NCI-H446 treated with DMSO at 0.1 percent for 48 hours (cell line): ENCODE data around the gene ELN.
"Not testable (repeated sequence)": the region's sequence is repeated elsewhere in the genome, so short reads cannot be mapped to it uniquely, and the experiment has no call there.

ENCODE experiments used
- DNase-seq: peaks from one replicate; lab custom pipeline; 2025; lab: John Stamatoyannopoulos, UW

ELN gene

DNA sequence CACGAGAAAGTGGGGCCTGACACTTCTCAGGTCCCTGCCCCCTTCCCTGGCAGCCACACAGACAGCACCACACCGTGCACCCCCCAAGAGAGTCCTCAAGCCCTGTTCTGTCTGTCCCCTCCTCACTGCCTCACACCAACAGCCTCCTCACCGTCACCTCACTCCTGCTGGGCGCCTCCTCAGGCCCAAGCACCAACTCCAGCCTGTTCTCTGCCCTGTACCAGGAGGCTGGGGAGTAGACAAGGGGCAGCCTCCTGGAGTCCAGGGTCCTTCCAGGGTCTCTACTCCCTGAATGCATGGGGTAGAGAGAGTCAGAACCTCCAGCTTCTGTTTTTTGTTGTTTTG is 26.9 kb upstream of the ELN start:
- no peak for DNase-seq

DNA sequence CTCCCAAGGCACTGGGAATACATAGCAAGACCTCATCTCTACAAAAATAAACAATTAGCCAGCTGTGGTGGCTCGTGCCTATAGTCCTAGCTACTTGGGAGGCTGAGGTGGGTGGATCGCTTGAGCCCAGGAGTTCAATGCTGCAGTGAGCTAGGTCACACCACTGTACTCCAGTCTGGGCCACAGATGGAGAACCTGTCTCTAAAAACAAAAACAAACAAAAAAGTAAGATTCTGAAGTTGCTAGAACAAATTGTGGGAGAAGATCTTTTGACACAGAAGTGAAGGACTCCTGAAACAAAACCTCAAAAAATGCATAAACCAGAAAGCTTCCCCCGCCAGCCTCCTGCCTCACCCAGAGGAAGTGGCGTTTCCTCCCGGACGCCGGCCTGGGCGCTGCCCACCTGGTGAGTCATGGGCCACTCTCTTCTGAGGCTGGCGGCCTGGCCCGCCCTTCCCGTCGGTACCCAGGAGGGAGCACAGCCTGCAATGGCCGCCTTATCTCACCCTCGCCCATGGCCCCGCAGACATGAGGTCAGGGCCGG is 25.4 kb upstream of the ELN start:
- DNase-seq: no peak

DNA sequence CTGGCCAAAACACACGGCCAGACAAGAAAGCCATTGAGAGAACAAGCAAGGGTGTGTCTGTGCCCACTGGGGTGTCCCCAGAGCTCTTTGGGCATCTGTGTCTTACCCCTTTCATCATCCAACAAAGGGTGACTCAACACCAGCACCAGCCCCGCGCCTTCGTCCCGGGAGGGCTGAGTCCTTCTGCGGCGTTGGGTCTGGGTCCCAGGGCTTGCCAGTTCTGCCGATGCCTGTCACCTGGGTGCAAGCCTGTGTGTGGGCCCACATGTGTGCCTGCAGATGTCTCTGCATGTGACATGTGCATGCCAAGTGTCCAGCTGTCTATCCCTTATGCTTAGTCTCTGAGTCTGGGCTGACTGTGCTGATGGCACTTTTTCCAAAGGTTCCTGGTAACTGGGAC is 24.4 kb upstream of the ELN start:
- DNase-seq: no peak

DNA sequence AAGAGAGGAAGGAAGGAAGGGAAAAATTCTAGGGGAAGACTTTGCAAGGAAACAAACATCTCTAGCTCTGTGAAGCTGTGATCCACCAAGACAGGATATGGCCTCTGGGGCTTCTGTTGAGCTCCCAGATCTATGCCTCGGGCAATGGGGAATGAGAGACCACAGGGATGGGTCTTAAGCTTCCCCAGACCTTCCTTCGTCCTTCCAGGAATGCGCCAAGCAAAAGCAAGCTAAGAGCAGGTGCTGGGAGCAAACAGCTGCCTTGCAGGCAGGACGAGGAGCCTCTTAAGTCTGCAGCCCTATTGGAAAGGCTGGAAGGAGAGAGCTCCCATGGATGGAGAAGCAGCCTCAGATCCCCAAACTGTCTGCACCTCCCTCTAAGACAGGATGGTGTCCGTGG is 21.9 kb upstream of the ELN start:
- DNase-seq: no peak

- DNase-seq: peak; percentile 65
These were observed 21.3 kb upstream of the ELN start for GRCh38 chr7:74006451-74007241.

DNA sequence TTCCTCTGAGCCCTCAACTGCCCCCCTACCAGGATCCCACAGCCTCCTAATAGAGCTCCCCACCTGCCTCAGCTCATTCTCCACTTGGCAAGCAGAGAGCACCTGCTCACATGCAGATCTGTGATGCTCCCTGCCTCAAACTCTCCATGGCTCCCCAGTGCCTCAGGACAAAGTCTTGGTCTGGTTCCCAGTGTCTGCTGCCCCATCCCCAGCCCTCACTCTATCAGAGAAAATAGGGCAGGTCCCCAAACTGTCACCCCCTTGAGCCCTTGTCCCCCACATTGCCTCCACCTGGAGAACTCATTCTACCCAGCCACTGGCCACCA is 20.8 kb upstream of the ELN start:
- no peak for DNase-seq

DNA sequence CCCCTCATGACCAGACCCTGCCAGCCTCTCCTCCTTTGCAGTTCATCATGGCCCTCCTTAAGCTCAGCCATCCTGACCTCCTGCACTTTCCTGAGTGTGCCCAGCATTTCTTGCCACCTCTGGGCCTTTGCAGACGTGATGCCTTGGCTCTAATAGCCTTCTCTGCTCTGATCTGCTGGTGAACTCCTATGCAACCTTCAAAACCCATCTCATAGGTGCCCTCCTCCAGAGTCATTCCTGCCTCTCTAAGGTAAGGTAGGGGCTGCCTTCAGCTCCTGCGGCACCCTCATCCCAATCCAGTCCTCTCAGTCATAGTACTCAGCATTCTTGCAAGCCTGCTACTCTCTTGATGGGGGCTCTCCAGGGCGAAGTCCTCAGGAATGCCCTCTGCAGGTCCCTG is 19.3 kb upstream of the ELN start:
- no peak for DNase-seq

DNA sequence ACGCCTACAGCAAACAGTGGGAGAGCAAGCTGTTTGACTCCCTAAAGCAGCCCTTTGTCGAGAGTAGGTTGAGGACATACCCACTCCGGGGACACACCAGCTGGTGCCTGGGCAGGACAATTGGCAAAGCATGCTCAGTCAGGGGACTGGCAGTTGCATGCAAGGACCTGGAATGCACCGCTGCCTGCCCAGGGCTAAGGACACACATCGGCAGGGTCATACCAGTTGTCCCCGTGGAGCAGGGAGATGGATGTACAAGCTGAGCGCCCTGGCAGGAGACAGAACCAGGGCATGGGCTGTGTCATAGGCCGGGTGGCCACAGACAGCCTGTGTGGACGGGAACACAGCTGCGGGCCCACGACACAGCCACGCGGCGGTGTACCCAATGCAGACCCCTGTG is 18.3 kb upstream of the ELN start:
- no peak for DNase-seq

DNA sequence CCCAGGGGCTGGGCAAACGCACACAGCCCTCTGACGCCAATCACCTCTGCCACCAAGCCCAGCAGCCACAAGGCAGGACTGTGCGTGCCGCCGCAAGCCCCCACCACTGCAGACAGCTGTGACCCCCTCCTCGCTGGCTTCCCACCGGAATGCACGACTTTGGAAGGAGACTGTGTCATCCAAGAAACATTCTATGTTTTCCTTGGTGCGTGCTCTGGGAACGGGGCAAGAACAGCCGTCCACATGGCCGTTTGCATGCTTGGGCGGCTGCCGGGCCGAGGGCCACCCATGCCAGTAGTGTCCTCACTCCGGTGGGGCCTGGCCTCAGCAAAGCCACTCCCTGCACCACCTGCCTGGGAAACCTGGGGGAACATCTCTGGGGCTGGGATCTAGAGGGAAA is 17.6 kb upstream of the ELN start:
- DNase-seq: no peak

DNA sequence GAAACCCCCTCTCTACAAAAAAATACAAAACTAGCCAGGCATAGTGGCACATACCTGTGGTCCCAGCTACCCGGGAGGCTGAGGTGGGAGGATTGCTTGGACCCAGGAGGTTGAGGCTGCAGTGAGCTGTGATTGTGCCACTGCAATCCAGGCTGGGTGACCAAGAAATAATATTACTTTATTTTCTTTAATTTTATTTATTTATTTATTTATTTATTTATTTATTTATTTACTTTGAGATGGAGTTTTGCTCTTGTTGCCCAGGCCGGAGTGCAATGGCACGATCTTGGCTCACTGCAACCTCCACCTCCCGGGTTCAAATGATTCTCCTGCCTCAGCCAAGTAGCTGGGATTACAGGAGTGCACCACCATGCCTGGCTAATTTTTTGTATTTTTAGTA is 16.6 kb upstream of the ELN start:
- not testable (repeated sequence) for DNase-seq

GRCh38 chr7:74012842-74013249 is 15.1 kb upstream of the ELN start:
- no peak for DNase-seq

DNA sequence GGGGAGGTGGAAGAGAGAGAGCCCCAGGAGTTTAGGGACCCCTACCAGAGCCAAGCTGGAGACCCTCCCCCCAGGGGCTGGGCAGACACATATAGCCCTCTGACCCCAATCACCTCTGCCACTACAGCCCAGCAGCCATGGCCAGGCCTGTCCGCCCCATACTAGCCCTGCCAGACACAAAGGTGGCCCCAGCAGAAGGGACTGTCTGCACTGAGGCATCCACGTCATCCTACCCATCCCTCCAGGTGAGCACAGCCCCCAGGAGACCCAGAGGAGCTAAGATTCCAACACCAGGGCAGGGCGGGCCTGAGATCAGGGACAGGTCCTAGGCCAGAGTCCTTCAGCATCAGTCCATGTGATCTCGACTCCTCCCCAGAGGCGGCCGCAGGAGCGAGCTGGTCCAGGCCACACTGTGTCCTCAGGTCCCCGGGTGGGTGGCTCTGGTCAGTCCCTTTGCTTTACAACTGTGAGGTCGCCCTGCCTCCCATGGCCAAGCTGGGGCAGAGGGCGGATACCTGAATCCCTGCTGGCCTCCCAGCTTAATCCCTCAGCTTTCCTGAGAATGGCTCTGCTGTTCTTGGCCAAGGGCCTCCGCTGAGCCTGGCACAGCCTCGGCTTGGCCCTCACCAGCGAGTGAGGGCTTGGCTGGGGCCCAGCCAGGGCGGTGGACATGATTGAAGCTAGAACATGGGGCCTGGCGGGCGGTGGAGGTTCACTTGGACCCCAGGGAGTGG is 14.3 kb upstream of the ELN start:
- peak; percentile 20 for DNase-seq

- no peak for DNase-seq
These were observed 13.0 kb upstream of the ELN start for GRCh38 chr7:74014931-74015330.

DNA sequence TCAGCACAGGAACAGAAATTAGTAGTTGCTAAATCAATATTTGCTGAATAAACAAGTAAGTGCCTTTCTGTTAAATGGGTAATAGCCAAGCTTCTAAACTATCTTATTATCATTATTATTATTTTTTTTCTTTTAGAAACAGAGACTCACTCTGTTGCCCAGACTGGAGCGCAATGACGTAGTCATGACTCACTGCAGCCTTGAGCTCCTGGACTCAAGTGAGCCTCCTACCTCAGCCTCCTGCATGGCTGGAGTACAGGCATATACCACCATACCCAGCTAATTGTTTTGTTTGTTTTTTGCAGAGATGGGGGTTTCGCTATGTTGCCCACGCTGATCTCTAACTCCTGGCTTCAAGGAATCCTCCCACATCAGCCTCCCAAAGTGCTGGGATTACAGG is 12.3 kb upstream of the ELN start:
- no peak for DNase-seq

DNA sequence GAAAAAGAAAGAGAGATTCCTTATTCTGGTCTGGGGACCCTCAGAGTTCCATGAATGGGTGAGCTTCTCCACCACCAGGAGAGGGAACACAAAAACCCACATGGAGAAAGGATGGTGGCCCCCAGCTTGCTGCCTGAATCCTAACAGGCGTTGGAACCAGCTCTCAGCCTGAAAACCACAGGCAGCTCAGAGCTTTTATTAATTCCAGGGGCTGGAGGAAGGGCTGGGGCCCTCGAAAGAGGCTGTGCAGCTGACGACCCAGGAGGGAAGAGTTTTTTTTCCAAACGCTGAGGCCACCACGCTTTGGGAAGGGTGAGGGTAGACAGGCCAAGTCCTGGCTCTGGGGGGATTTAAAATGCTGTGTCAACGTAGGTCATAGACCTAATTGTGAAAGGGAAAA is 10.8 kb upstream of the ELN start:
- DNase-seq: no peak

GRCh38 chr7:74018246-74018895 is 9.6 kb upstream of the ELN start:
- DNase-seq: no peak

GRCh38 chr7:74019149-74019548 is 8.8 kb upstream of the ELN start:
- no peak for DNase-seq

- DNase-seq: no peak
These were observed 7.6 kb upstream of the ELN start for GRCh38 chr7:74020390-74020789.

DNA sequence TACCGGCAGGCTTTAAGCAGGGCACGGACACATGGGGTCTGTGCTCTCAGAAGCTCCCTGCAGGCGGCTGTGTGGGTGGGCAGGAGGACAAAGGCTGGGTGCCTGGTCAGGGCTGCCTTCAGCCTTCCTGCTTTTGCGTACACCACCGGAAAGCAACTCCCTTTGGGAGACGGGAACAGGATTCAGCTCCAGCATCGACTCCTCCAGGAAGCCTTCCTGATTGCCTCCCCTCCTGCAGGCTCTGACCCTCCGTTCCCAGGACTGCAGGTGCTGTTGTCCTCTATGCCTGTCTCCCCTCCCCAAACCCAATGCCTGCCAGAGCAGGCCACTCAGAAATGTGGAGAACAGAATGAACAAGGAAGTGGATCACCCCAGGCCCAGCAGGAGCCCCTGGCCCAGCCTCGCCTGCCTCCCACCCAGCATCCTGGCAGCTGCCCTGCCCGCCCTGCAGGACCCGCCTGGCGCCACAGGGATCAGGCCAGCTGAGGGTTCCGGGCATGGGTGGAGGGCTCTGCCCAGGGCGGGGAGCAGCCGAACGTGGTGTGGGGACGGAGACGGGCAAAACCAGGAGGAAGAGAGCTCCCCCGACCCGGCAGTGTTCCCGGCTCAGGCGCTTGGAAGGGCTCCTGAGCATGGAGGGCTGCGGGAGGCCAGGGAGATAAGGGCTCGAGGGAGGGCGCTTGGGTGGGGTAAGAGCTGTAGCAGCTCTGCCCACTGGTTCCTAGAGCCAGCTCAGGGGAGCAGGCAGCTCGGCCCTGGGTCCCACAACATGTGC is 6.2 kb upstream of the ELN start:
- no peak for DNase-seq

DNA sequence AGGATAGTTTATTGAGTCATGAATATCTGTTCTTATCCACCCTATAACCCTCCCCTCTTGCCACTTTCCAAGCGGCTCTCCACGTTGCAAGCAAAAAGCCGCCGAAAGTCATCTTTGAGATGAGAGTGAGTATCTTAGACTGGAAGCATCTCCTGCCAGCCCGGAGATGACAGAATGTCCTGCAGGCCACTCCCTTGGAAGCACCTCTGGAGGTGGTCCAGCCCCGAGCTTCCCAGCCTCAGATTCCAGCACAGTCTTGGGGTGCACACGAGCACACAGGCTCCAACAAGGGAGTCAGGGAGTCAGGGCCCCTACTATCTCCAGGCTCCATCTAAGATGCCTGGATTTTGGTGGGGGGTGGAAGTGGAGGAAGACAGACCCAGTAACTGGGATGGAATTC is 5.5 kb upstream of the ELN start:
- DNase-seq: no peak

DNA sequence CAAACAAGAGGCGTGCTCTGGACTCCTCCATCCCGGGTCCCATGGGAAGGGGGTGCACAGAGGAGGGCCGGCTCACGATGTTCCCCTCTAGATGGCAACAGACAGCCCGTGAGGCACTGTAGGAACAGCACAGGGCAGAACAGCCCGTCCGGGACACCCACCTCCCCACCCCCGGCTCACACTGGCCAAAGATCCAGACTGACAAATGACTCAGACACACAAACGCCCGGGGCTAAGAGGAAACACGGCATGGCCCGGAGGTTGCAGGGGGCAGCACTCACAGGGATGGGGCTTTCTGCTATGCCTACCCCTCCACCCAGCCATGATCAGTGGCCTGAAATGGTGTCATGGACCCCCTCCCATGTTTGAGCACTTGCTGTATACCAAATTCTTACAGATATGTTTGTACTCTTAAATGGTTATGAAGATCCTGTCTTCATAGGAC is 4.9 kb upstream of the ELN start:
- DNase-seq: no peak

- DNase-seq: no peak
These were observed 4.2 kb upstream of the ELN start for GRCh38 chr7:74023786-74024185.
